GM23248 (cell line): Measurements from ENCODE around the gene ARL14EP. TPM values are rescaled to one million over a fixed set of nuclear protein-coding genes. Genes with fewer than 3 reads are reported as not detected.

ENCODE experiments used
- DNase-seq: peaks from one replicate; pipeline ENCODE4 v3.0.0-alpha.2; 2015
- H2AFZ ChIP-seq: fragments of 200-600 bp; sonication (generic); 2 replicates; pipeline ENCODE4 v1.6.1; 2016; ENCODE audit warnings: antibody characterized with exemption
- H3F3A ChIP-seq: fragments of 200-600 bp; sonication (generic); 2 replicates; pipeline ENCODE4 v1.6.1; 2016; ENCODE audit warnings: mild to moderate bottlenecking, antibody characterized with exemption, mixed run types; ENCODE audit not compliant: insufficient read depth
- H3K27ac ChIP-seq: fragments of 200-600 bp; sonication (generic); 2 replicates; pipeline ENCODE4 v1.5.1; 2016; ENCODE audit warnings: mild to moderate bottlenecking
- H3K27me3 ChIP-seq: fragments of 200-600 bp; sonication (generic); replicated peaks from 2 replicates; pipeline ENCODE4 v1.6.1; 2016; ENCODE audit warnings: mild to moderate bottlenecking; ENCODE audit not compliant: insufficient read depth
- H3K36me3 ChIP-seq: fragments of 200-600 bp; sonication (generic); 2 replicates; pipeline ENCODE4 v1.6.1; 2016; ENCODE audit warnings: low read depth, mild to moderate bottlenecking
- H3K4me1 ChIP-seq: fragments of 200-600 bp; sonication (generic); 2 replicates; pipeline ENCODE4 v1.6.1; 2016; ENCODE audit warnings: mild to moderate bottlenecking; ENCODE audit not compliant: insufficient read depth
- H3K4me2 ChIP-seq: fragments of 200-600 bp; sonication (generic); one replicate; pipeline ENCODE4 v1.6.1; 2016; ENCODE audit warnings: mild to moderate bottlenecking; ENCODE audit not compliant: unreplicated experiment
- H3K4me3 ChIP-seq: fragments of 200-600 bp; sonication (generic); 2 replicates; pipeline ENCODE4 v1.5.1; 2016; ENCODE audit warnings: mild to moderate bottlenecking
- H3K79me2 ChIP-seq: fragments of 200-600 bp; sonication (generic); 2 replicates; pipeline ENCODE4 v1.6.1; 2016; ENCODE audit warnings: mild to moderate bottlenecking; ENCODE audit not compliant: insufficient read depth
- H3K9ac ChIP-seq: fragments of 200-600 bp; sonication (generic); 2 replicates; pipeline ENCODE4 v1.6.1; 2016; ENCODE audit warnings: mild to moderate bottlenecking
- H3K9me2 ChIP-seq: fragments of 200-600 bp; sonication (generic); 2 replicates; pipeline ENCODE4 v1.6.1; 2016; ENCODE audit warnings: mixed run types, mild to moderate bottlenecking, moderate library complexity; ENCODE audit not compliant: insufficient read depth
- H3K9me3 ChIP-seq: fragments of 200-600 bp; sonication (generic); one replicate; pipeline ENCODE4 v1.6.1; 2017; ENCODE audit warnings: low read depth
- H4K20me1 ChIP-seq: fragments of 200-600 bp; sonication (generic); 2 replicates; pipeline ENCODE4 v1.6.0; 2016; ENCODE audit not compliant: insufficient read depth
- EZH2 ChIP-seq: fragments of 200-600 bp; sonication (generic); IDR thresholded peaks from 2 replicates; pipeline ENCODE4 v1.6.1; 2018; ENCODE audit warnings: antibody characterized with exemption, mild to moderate bottlenecking; ENCODE audit not compliant: insufficient read depth, poor library complexity, severe bottlenecking
- EZH2phosphoT487 ChIP-seq: fragments of 200-600 bp; sonication (generic); IDR thresholded peaks from 2 replicates; pipeline ENCODE4 v1.6.1; 2018; ENCODE audit warnings: antibody characterized with exemption, moderate library complexity, mild to moderate bottlenecking, low read depth; ENCODE audit not compliant: insufficient read depth
- WGBS, 2 experiments: methylation state at CpG; one replicate each; pipeline ENCODE4 v1.1.6; 2015 to 2017; ENCODE audit warnings: low lambda C conversion rate in 2 of 2, low coverage in 1 of 2; ENCODE audit errors: missing lambda C conversion rate in 2 of 2; 5-methylcytosine and 5-hydroxymethylcytosine counted together
- in situ Hi-C: fragments of 300-500 bp; cut with MboI; formaldehyde crosslinking; loops from 2 replicates; pipeline ENCODE4 v1.15.0; 2020
- polyA plus RNA-seq: library from polyadenylated mRNA; unstranded; fragments of >200 nt; fragmentation: Nextera tagmentation; extraction: Ambion mirVana; gene quantifications from 2 replicates; pipeline ENCODE4 v1.2.1, GENCODE V29; 2016
- total RNA-seq: library from RNA; depleted of rRNA; stranded (reverse); fragments of >200 nt; shearing (Covaris generic); gene quantifications from 2 replicates; pipeline ENCODE4 v1.2.3, GENCODE V29; 2014

Gene ARL14EP
- total and polyA plus RNA-seq, 2 experiments from 2014 or later: 30.2 to 34.4 TPM

DNA sequence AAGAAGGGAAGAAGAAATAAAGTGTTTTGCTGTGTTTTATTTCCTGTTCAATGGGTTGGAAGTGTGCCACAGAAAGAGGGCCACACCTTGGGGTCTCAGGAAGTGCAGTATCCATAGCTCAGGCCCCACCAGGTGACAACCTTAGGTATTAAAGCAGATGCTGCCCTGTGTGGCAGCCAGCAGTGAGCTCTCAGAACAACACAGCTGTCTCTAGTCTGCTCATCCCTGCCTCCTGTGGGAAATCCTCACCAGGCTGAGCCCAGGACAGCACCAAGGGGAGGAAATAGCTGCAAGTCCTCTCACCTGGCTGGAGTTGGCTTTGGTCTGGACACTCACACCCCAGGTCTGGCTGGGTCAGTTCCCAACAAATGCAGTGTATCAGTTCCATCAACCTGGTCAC is 25.1 kb downstream of the ARL14EP start:
- H4K20me1 ChIP-seq: no peaks in the 10 kb centered on the region
- H3K79me2 ChIP-seq: no peaks in the 10 kb centered on the region
- H3F3A ChIP-seq: no peaks in the 10 kb centered on the region
- H3K36me3 ChIP-seq: no peaks in the 10 kb centered on the region
- H3K27me3 ChIP-seq: peaks cover 15% of the 10 kb centered on the region; the same call in 1 of the 2 replicates
- TF ChIP-seq EZH2phosphoT487 (no peak), EZH2 (no peak)
- no peaks in the 10 kb centered on the region for H3K9me3 ChIP-seq
- H3K4me1 ChIP-seq: no peaks in the 10 kb centered on the region
- in situ Hi-C loops: no loop called here
- H3K4me3 ChIP-seq: no peak overlapping the region
- H2AFZ ChIP-seq: no peak overlapping the region
- H3K9me2 ChIP-seq: no peaks in the 10 kb centered on the region
- H3K4me2 ChIP-seq: no peak overlapping the region
- no peak overlapping the region for H3K9ac ChIP-seq
- H3K27ac ChIP-seq: no peak overlapping the region
- DNase-seq: no peak

DNA sequence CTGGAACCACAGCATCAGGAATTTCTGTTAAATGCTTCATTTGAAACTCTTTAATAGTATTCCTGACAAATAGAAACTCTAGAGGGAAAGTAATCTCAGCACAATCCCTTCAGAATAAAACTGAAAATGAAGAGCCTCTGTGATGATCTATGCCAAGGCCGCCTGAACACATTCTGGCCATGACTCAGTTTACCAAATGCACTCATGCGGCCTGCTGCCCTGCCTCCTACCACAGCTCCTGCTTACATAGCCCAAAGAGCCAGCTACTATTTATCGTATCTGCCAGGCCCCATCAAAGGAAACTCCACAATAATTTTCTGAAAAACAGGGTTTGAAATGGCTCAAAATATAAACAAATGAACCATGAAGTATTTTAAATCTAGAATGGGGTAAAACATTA is 27.0 kb downstream of the ARL14EP start:
- Histone ChIP-seq H3K9ac (no peak overlapping the region), H3K9me3 (no peaks in the 10 kb centered on the region), H3K36me3 (no peaks in the 10 kb centered on the region), H3F3A (no peaks in the 10 kb centered on the region), H3K4me3 (no peak overlapping the region), H3K79me2 (no peaks in the 10 kb centered on the region), H3K9me2 (no peaks in the 10 kb centered on the region), H3K4me2 (no peak overlapping the region), H3K27ac (no peak overlapping the region), H2AFZ (no peak overlapping the region), H3K27me3 (peaks cover 20% of the 10 kb centered on the region; the same call in 1 of the 2 replicates), H4K20me1 (no peaks in the 10 kb centered on the region), H3K4me1 (no peaks in the 10 kb centered on the region)
- in situ Hi-C loops: loop anchor here (25.0 kb wide), 1 partner anchor 562 kb away; no protein-coding TSS in a partner anchor
- DNase-seq: no peak
- WGBS, 2 experiments: 61 to 64% methylated on average over 3 of the region's 3 CpGs
- no peak for TF ChIP-seq EZH2phosphoT487
- no peak for TF ChIP-seq EZH2

DNA sequence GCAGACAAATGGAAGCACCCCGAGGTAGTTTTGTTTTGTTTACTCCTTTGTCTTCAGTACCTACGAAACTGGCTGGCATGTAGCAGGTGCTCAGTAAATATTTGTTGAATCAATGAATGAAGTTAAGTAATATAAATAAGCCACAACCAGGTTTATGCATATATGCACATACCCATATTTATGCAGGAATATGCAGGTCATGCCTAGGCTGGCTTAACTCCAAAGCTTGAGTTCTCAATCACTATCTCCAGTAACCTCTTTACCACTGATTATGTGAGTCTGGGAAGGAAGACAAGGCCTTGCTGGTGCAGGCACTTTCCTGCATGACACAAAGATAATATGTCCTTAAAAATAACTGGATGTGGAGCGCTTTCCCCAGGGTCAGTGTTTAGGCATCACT is 27.5 kb downstream of the ARL14EP start:
- no peaks in the 10 kb centered on the region for H3K9me3 ChIP-seq
- TF ChIP-seq EZH2phosphoT487 (no peak), EZH2 (no peak)
- H3K79me2 ChIP-seq: no peaks in the 10 kb centered on the region
- H3K4me2 ChIP-seq: no peak overlapping the region
- H2AFZ ChIP-seq: no peak overlapping the region
- no peaks in the 10 kb centered on the region for H4K20me1 ChIP-seq
- H3K27ac ChIP-seq: no peak overlapping the region
- no peak for DNase-seq
- H3K36me3 ChIP-seq: no peaks in the 10 kb centered on the region
- no peaks in the 10 kb centered on the region for H3F3A ChIP-seq
- in situ Hi-C loops: loop anchor here (25.0 kb wide), 1 partner anchor 562 kb away; no protein-coding TSS in a partner anchor
- H3K4me1 ChIP-seq: no peaks in the 10 kb centered on the region
- no peak overlapping the region for H3K9ac ChIP-seq
- no peak overlapping the region for H3K4me3 ChIP-seq
- WGBS, 2 experiments: 46% methylated on average over 3 of the region's 3 CpGs
- peaks cover 20% of the 10 kb centered on the region; the same call in 1 of the 2 replicates for H3K27me3 ChIP-seq
- H3K9me2 ChIP-seq: no peaks in the 10 kb centered on the region

DNA sequence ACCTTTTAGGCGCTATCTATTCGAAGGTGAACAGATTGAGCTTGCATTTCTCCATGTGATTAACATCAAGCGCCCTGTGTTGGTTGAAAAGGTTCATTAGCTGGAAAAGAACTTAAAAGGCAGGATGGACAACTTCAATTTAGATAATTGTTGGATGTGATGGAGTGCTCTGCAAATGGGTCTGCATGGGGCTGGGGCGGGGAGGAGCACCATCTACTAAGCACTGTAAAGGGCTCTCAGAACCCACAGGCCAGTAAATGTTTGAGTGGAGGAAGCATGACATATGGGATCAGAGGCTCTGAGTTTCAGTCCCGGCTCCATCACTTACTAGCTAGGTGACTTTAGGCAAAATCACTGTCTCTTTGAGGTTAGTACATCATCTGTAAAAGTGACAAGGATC is 28.2 kb downstream of the ARL14EP start:
- no peak overlapping the region for H3K27ac ChIP-seq

DNA sequence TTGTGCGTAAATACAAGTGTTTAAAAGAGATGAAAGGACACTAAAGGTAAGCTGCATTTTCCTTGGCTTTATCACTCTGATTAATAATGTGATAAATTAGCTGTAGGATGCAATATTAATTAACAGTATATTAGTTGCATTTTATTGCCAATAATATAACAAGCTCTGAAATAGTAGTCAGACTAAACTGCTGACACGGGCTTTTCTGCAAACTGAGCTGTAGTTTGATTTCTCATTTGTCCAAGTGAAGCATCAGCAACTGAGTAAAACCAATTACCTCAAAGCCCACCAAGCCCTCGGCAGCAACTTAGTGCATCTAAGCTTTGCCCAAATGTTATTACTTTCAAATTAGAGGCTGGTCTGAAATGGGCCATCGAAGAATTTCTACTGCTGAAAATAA is 33.5 kb downstream of the ARL14EP start:
- TF ChIP-seq EZH2phosphoT487 (no peak), EZH2 (no peak)
- 30 to 43% methylated on average over 4 of the region's 4 CpGs for WGBS, 2 experiments
- Histone ChIP-seq H3K4me3 (no peak overlapping the region), H3K4me2 (no peak overlapping the region), H3K9me3 (no peaks in the 10 kb centered on the region), H3K79me2 (no peaks in the 10 kb centered on the region), H3K4me1 (no peaks in the 10 kb centered on the region), H2AFZ (no peak overlapping the region), H3K36me3 (no peaks in the 10 kb centered on the region), H3K9ac (no peak overlapping the region), H3K27ac (no peak overlapping the region), H3K27me3 (peaks cover 22% of the 10 kb centered on the region; the same call in 1 of the 2 replicates), H3K9me2 (no peaks in the 10 kb centered on the region), H4K20me1 (no peaks in the 10 kb centered on the region), H3F3A (no peaks in the 10 kb centered on the region)
- no peak for DNase-seq
- in situ Hi-C loops: loop anchor here (25.0 kb wide), 1 partner anchor 556 kb away; no protein-coding TSS in a partner anchor

More for the DNA sequence above, 28.2 kb downstream of the ARL14EP start:
- no peaks in the 10 kb centered on the region for H3K36me3 ChIP-seq
- in situ Hi-C loops: loop anchor here (25.0 kb wide), 1 partner anchor 561 kb away; no protein-coding TSS in a partner anchor
- no peaks in the 10 kb centered on the region for H3K79me2 ChIP-seq
- no peak overlapping the region for H2AFZ ChIP-seq
- no peak overlapping the region for H3K4me2 ChIP-seq
- no peaks in the 10 kb centered on the region for H3F3A ChIP-seq
- TF ChIP-seq EZH2 (no peak), EZH2phosphoT487 (no peak)
- no peaks in the 10 kb centered on the region for H3K9me2 ChIP-seq
- H3K9ac ChIP-seq: no peak overlapping the region
- H3K9me3 ChIP-seq: no peaks in the 10 kb centered on the region
- no peak overlapping the region for H3K4me3 ChIP-seq
- H3K4me1 ChIP-seq: no peaks in the 10 kb centered on the region
- DNase-seq: no peak
- H4K20me1 ChIP-seq: no peaks in the 10 kb centered on the region
- WGBS, 2 experiments: 61 to 75% methylated on average over 5 of the region's 5 CpGs
- H3K27me3 ChIP-seq: peaks cover 20% of the 10 kb centered on the region; the same call in 1 of the 2 replicates
